K562 (cell line): ENCODE measurements around the gene MRPL55. TPM values are rescaled to one million over a fixed set of nuclear protein-coding genes. Genes with fewer than 3 reads are reported as not detected.

Source experiments
- CBFB ChIP-seq: sonication (generic); formaldehyde crosslinking; IDR thresholded peaks from 2 replicates; pipeline ENCODE4 v1.4.0; 2020; ENCODE audit warnings: mild to moderate bottlenecking, missing genetic modification reagents
- ELK3 ChIP-seq: fragments of 450-650 bp; formaldehyde crosslinking; IDR thresholded peaks from 2 replicates; pipeline ENCODE4 v1.4.0; 2020; ENCODE audit warnings: mild to moderate bottlenecking
- FOXM1 ChIP-seq, 2 experiments: fragments of 450-650 bp in 1 of 2; sonication (generic) in 1 of 2; formaldehyde crosslinking in 1 of 2; IDR thresholded peaks; 2 replicates each; pipeline versions ENCODE4 v1.6.1 to v1.9.0; 2017 to 2022; ENCODE audit warnings: low read depth in 2 of 2, mild to moderate bottlenecking in 2 of 2, missing genetic modification reagents in 1 of 2, moderate library complexity in 1 of 2
- FOXP1 ChIP-seq: sonication (generic); formaldehyde crosslinking; IDR thresholded peaks from 2 replicates; pipeline ENCODE4 v1.8.0; 2022; ENCODE audit warnings: mild to moderate bottlenecking, missing genetic modification reagents
- GATAD2A ChIP-seq: fragments of 450-650 bp; IDR thresholded peaks from 2 replicates; pipeline ENCODE4 v1.6.1; 2017
- HBP1 ChIP-seq: fragments of 450-650 bp; formaldehyde crosslinking; IDR thresholded peaks from 2 replicates; pipeline ENCODE4 v1.4.0; 2022; ENCODE audit warnings: missing genetic modification characterization
- IRF1 ChIP-seq: sonication (generic); formaldehyde crosslinking; IDR thresholded peaks from 2 replicates; pipeline ENCODE4 v1.8.0; 2022; ENCODE audit warnings: missing genetic modification reagents, mild to moderate bottlenecking, borderline replicate concordance
- NKRF ChIP-seq: fragments of 450-650 bp; IDR thresholded peaks from 2 replicates; pipeline ENCODE4 v1.6.1; 2016; ENCODE audit warnings: borderline replicate concordance
- NR4A1 ChIP-seq, 2 experiments: fragments of 250-450 bp in 1 of 2; fragments of 450-650 bp in 1 of 2; sonication (Bioruptor Pico) in 1 of 2; IDR thresholded peaks; 2 replicates each; pipeline versions ENCODE4 v1.4.0 to v1.6.1; 2016 to 2020; ENCODE audit warnings: mild to moderate bottlenecking in 2 of 2, missing compliant biosample characterization in 1 of 2, missing genetic modification characterization in 1 of 2, moderate library complexity in 1 of 2
- PHF8 ChIP-seq: fragments of 200-600 bp; sonication (generic); IDR thresholded peaks from 2 replicates; pipeline ENCODE4 v1.6.1; 2012; ENCODE audit warnings: mixed run types, mild to moderate bottlenecking, inconsistent platforms, low read length, moderate library complexity, borderline replicate concordance
- RUNX1 ChIP-seq: sonication (generic); IDR thresholded peaks from 2 replicates; pipeline ENCODE4 v1.6.1; 2016; ENCODE audit warnings: antibody characterized with exemption, low read depth
- SMAD2 ChIP-seq: fragments of 150-350 bp; IDR thresholded peaks from 2 replicates; pipeline ENCODE4 v1.6.1; 2014; ENCODE audit warnings: low read depth, mild to moderate bottlenecking, low read length
- ZNF277 ChIP-seq: fragments of 250-450 bp; sonication (Bioruptor Pico); IDR thresholded peaks from 2 replicates; pipeline ENCODE4 v1.8.0; 2022; ENCODE audit warnings: inconsistent platforms, mild to moderate bottlenecking, moderate library complexity, borderline replicate concordance
- ZNF57 ChIP-seq: fragments of 450-650 bp; formaldehyde crosslinking; IDR thresholded peaks from 2 replicates; pipeline ENCODE4 v1.4.0; 2020; ENCODE audit warnings: mild to moderate bottlenecking, moderate library complexity
- ZNF644 ChIP-seq: fragments of 200-800 bp; sonication (Bioruptor generic); IDR thresholded peaks from 2 replicates; pipeline ENCODE4 v1.6.1; 2016; ENCODE audit warnings: low read depth, missing genetic modification characterization, missing compliant biosample characterization
- ZNF830 ChIP-seq: fragments of 250-450 bp; sonication (Bioruptor Pico); IDR thresholded peaks from 2 replicates; pipeline ENCODE4 v1.5.0; 2021; ENCODE audit warnings: mild to moderate bottlenecking
- polyA plus RNA-seq, 8 experiments: library from polyadenylated mRNA; depleted of rRNA in 4 of 8; stranded (reverse) in 5 of 8; unstranded in 3 of 8; fragments of >200 nt; fragmentation: Nextera tagmentation in 2 of 8; fragmentation: Illumina TruSeq in 1 of 8; extraction: Ambion mirVana in 2 of 8; extraction: Trizol in 1 of 8; gene quantifications; 2 replicates each; pipeline versions ENCODE4 v1.2.1 to v1.2.3, GENCODE V29; 2011 to 2014; ENCODE audit warnings: inconsistent platforms in 1 of 8, missing spikeins in 1 of 8
- total RNA-seq, 7 experiments: library from RNA; depleted of rRNA in 6 of 7; stranded (reverse); fragments of >200 nt in 6 of 7; fragmentation: Illumina TruSeq in 2 of 7; extraction: Trizol in 2 of 7; gene quantifications; 2 replicates each; pipeline versions ENCODE4 v1.2.1 to v1.2.3, GENCODE V29; 2011 to 2021; ENCODE audit warnings: low replicate concordance in 1 of 7

Gene MRPL55
- total and polyA plus RNA-seq, 9 of the 15 experiments (the other 6 are each of a cell fraction or from before 2014, with no cell fraction given), result 34.9 to 228 (median 81.0) TPM

GRCh38 chr1:228139406-228139930, 30.4 kb upstream of the MRPL55 start (continued):
- TF ChIP-seq ELK3 (CRISPR knock-in tag) (peak; percentile 55; the same call in 1 of the 2 replicates), GATAD2A (peak; percentile 24; the same call in 1 of the 2 replicates), RUNX1 (no peak), ZNF277 (CRISPR knock-in tag) (no peak), FOXP1 (CRISPR knock-in tag) (peak; percentile 30; the same call in 1 of the 2 replicates), CBFB (CRISPR knock-in tag) (peak; percentile 38; the same call in 1 of the 2 replicates), ZNF644 (tag) (no peak), SMAD2 (no peak), PHF8 (peak; percentile 52), NKRF (peak; percentile 60), NR4A1 (CRISPR knock-in tag; IDR thresholded peaks at IDR 0.05) (0 out of 2 replicates have a peak, but pooled peaks have one; percentile 59), NR4A1 (tag; IDR thresholded peaks at IDR 0.05) (no peak), IRF1 (CRISPR knock-in tag) (no peak), ZNF830 (CRISPR knock-in tag) (no peak), HBP1 (peak; percentile 45; the same call in 1 of the 2 replicates), FOXM1 (IDR thresholded peaks at IDR 0.05; ENCODE audit: low read depth) (peak; percentile 27; the same call in 1 of the 2 replicates), FOXM1 (CRISPR knock-in tag; IDR thresholded peaks at IDR 0.05; ENCODE audit: low read depth) (no peak), ZNF57 (CRISPR knock-in tag) (peak; percentile 26; the same call in 1 of the 2 replicates)
